MV-4-11 (cell line): Measurements from ENCODE around the gene CAT.
A peak's percentile ranks its signal among the peaks of the same experiment; 100 is the strongest.
"Not testable (repeated sequence)": the region's sequence is repeated elsewhere in the genome, so short reads cannot be mapped to it uniquely, and the experiment has no call there.

ENCODE experiments used
- DNase-seq: peaks from one replicate; lab custom pipeline; 2025; lab: John Stamatoyannopoulos, UW

The CAT gene

DNA sequence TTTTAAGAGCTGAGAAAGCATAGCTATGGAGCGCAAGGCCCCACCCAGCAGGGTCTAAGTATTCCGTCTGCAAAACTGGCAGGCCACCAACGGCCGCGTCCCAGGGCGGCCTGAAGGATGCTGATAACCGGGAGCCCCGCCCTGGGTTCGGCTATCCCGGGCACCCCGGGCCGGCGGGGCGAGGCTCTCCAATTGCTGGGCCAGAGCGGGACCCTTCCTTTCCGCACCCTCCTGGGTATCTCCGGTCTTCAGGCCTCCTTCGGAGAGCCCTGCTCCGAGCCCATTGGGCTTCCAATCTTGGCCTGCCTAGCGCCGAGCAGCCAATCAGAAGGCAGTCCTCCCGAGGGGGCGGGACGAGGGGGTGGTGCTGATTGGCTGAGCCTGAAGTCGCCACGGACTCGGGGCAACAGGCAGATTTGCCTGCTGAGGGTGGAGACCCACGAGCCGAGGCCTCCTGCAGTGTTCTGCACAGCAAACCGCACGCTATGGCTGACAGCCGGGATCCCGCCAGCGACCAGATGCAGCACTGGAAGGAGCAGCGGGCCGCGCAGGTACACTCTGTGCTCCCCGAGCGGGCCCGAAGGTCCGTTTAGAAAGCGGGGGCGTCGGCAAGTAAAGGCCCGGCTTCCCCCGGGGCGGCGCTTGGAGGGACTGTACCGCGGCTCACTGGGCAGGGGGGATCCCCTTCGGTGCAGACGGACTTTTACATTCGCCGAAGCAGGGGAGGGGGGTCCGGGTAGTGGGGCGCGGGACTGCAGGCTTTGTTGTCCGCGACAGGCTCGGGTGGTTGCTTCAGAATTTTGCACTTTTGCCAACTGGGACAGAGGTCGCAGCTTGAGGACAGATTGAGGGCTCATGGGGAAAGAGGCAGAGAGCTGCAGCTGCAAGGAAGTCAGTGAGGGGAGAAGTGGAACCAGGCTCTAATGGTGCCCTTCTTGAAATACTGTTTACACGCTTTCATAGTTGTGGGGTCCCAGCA lies at the start of gene CAT:
Gene CAT, plus strand, starts transcription at position 406 of the 979 bp plus-strand sequence. Its CDS starts 80 bp downstream, at position 486.
- DNase-seq, result peak; percentile 98

- DNase-seq, result no peak
Measured at GRCh38 chr11:34394771-34395300, 43.9 kb upstream of the CAT start.

DNA sequence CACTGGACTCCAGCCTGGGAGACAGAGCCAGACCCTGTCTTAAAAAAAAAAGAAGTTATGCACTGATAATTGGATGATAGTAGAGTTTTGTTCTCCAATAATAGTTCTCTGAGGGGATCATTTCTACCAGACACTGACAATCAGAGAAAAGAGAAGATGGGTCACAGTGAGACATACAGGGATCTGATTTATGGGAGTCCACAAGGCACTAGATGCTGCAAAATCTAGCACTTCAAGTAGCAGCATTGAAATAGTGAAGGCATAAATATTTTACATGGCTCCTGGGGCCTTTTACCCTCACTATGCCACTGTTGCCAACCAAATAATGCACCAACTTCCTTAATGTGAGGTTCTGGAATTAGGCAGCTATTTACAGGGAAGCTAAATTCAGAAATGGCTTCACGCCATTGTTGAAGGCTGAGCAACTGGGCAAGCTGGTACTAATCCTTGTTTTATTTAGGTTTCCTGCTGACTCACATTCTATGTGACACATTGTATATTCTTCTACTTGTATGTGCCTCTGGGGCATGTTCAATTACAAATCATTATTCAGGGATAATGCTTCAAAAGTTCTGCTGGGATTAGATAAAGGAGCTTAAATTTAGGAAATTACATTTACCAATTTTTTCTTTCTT lies 42.7 kb upstream of the CAT start:
- peak; percentile 83 for DNase-seq

- DNase-seq, result no peak
Measured at GRCh38 chr11:34397120-34397519, 41.6 kb upstream of the CAT start.

GRCh38 chr11:34397811-34398210 lies 40.9 kb upstream of the CAT start:
- DNase-seq, result no peak

DNA sequence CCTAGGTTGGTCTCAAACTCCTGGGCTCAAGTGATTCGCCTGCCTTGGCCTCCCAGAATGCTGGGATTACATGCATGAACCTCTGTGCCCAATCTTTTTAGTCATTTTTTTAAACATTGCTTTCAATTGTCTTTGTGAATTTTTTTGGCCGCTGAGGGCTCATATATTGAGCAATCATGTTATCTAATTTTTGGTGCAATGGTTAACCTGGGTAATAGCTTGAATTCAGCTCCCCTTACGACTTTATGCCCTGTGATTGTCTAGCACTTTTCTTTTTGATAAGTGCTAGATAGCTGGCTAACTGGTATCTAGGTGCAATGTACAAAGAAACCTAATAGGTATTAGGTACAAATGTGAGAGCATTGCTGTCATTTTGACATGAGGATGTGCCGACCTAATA lies 35.3 kb upstream of the CAT start:
- DNase-seq, result no peak

- no peak for DNase-seq
Measured at GRCh38 chr11:34404280-34404679, 34.5 kb upstream of the CAT start.

- DNase-seq, result peak; percentile 81
Measured at GRCh38 chr11:34405079-34405858, 33.5 kb upstream of the CAT start.

DNA sequence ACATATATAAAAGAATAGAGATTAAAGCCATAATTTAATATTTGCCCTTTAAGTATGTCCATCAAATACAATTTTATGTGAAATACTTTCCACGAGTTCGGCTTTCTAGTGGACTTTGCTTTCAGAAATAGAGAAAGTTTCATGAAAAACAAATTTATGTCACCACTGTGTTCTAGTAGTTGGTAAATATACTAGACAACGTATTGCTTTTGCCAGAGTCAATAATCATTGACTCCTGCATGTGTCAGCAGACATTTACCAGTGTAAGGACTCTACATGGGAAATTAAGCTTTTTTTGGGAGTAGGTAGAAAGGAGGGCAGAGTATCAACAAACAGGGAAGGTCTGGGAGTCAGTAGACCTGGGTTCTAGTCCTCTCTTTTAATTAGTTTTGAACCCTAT lies 32.3 kb upstream of the CAT start:
- DNase-seq, result no peak

DNA sequence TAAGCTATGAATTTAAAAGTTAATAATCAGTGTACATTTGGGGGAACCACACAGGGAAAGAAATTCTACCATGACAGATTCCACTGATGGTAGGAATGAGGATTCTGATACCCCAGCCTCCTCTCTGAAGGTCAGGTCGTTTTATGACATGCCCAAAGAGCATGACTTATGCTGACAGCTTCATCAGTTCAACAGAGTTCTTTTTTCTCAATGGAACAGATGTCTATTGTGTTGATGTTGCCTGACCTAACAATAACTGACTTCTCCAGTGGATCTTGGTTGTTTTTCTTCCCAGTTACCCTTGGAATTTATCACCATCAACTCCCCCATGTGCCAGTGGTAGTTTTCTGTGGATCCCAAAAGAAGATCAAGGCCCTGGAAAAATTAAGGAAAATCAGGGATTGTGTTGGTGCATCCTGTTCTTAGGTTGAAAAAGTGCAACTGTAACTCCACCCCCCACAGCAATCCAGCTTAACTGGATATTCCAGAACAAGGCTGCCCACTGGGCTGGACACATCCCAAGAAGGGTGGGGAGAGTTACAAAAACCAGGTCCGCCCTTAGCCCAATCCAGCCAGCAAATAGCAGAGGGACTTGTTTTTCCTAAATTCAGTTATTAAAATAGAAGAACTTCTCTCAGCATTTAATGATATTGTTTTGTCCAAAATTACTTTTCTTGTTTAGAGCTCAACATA lies 31.5 kb upstream of the CAT start:
- no peak for DNase-seq

DNA sequence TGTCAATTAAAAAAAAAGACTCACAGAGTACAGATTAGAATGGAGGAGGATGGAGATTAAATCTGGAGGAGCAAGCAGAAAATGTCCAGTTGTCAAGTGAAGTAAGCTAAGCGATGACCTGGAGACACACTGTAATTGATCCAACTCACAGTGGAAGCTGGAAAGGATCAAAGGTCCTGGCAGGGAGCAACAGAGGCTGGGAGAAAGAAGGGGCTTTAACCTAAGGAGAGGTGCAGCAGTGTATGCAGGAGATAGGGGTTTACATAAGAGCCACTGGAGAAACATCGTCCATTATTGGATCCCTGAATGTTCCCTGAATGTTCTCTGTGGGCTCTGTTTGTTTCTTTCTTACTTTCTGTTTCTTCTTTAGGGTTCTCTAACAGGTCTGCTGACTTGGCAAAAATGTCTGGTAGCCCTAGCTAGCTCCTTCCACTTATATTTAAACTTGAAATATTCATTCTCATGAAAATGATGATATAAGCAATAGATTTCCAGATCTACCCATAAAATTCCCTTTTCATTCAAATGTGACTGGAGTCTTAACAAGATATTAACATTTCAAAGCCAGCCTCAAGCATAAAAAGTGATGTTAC lies 30.1 kb upstream of the CAT start:
- DNase-seq, result no peak

DNA sequence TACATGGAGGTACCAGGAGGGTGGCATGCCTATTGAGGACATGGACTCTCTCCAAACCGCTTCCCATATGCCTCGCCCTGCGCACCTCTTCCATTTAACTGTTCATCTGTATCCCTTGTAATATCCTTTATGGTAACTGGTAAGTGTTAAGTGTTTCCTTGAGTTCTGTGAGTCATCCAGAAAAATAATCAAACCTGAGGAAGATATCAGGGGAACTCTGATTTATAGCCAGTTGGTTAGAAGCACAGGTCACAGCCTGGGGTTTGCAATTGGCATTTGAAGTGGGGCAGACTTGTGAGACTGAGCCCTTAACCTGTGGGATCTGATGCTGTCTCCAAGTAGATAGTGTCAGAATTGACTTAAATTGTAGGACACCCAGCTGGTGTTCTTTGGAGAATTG lies 27.6 kb upstream of the CAT start:
- no peak for DNase-seq

- DNase-seq, result peak; percentile 40
Measured at GRCh38 chr11:34411791-34412190, 26.9 kb upstream of the CAT start.

DNA sequence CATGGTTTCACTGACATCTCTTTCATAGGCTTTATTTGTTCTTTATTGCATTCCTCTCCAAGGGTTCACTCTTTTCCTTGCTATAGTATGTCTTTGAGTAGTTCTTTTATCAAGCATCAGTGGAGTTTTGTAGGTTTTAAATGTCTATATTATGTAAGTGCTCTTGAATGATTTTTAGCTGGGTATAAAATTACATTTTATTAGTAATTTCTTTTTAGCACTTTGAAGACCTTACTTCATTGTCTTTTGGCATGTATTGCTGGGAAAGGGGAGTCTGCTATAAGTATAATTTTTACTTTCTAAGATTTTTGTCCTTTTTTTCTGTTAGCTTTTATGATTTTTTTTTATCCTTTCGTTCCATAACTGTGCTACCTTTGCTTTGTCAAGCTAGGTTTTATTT lies 25.5 kb upstream of the CAT start:
- DNase-seq, result no peak

DNA sequence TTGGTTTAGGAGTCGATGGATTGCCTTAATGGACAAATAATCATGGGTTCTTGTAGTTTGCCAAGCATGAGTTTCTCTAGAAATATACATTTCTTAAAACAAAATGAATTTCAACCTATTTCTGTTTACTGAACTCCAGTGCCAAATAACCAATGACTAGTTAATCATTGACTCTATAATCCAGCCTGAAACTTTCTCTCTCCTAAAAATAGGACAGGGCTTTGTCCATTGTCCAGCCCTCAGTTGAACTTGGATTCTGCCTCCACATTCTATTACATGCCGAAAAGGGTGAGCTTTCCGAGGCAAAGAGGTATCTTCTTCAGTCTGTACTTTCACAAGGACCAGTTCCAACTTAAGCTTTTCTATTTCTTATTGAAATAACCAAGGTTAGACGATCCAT lies 23.2 kb upstream of the CAT start:
- DNase-seq, result no peak

GRCh38 chr11:34416088-34416487 lies 22.6 kb upstream of the CAT start:
- DNase-seq, result peak; percentile 23

DNA sequence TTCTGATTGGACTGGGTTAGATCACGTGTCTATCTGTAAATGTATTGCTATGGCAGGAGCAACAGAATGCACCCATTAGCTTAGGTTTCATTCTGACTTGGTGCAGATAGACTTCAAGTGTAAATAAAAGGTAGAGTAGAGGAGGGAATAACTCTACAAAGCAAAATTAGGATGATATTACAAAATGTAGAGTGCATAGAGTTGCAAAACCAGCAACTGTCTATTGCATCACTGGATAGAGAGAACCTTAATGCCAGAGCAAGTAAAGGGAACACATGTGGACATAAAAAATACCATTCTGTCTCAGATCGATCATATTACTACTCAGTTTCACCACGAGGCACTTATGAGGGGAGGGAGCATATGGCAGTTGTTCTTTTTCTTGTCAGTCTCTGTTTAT lies 22.0 kb upstream of the CAT start:
- peak; percentile 84 for DNase-seq

GRCh38 chr11:34417202-34417601 lies 21.5 kb upstream of the CAT start:
- no peak for DNase-seq

GRCh38 chr11:34419158-34419557 lies 19.6 kb upstream of the CAT start:
- no peak for DNase-seq

DNA sequence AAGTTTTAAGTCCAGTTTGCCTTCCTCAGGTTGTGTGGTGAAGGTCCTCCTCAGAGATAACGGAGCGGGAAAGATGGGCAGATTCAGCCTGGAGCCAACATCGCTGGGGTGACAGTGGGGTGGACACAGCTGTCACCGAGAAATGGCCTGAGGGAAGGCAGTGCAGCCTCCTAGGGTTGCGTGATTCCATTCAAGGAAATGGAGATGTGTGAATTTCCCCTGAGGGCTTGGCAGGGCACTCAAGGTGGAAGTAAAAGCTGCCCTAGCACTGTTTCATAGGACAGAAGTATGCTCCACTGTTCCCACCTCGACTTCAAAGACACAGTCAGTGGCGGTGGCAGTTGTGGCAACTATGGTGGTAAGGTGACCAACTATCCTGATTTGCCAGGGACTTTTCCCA lies 15.4 kb upstream of the CAT start:
- no peak for DNase-seq

GRCh38 chr11:34424826-34425225 lies 13.9 kb upstream of the CAT start:
- DNase-seq, result not testable (repeated sequence)
